NCI-H2196 treated with DMSO at 0.1 percent for 48 hours (cell line): ENCODE results near the gene PLIN4.

Experiments
- DNase-seq: peaks from one replicate; lab custom pipeline; 2025; ENCODE audit not compliant: unreplicated experiment; lab: John Stamatoyannopoulos, UW

PLIN4 gene

DNA sequence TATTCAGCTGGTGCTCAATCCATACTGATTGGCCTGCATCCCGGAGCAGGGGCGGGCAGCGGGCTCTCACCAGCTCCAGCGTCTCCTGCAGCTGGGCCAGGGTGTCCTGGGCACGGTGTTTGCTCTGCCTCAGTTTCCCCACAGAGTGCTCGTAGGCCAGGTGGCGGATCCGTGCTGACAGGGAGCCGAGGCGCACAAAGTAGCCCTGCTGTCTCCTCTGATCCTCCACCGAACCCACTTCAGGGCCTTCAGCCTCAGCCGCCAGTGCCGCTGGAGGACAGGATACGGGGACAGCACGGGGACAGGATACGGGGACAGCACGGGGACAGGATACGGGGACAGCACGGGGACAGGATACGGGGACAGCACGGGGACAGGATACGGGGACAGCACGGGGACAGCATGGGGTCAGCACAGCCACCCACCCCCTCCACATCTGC is 7.3 kb upstream of the PLIN4 start:
- DNase-seq: no peak

GRCh38 chr19:4524808-4525562 is 6.7 kb upstream of the PLIN4 start:
- DNase-seq: no peak

GRCh38 chr19:4523306-4524110 is 5.2 kb upstream of the PLIN4 start:
- DNase-seq: peak; percentile 25

DNA sequence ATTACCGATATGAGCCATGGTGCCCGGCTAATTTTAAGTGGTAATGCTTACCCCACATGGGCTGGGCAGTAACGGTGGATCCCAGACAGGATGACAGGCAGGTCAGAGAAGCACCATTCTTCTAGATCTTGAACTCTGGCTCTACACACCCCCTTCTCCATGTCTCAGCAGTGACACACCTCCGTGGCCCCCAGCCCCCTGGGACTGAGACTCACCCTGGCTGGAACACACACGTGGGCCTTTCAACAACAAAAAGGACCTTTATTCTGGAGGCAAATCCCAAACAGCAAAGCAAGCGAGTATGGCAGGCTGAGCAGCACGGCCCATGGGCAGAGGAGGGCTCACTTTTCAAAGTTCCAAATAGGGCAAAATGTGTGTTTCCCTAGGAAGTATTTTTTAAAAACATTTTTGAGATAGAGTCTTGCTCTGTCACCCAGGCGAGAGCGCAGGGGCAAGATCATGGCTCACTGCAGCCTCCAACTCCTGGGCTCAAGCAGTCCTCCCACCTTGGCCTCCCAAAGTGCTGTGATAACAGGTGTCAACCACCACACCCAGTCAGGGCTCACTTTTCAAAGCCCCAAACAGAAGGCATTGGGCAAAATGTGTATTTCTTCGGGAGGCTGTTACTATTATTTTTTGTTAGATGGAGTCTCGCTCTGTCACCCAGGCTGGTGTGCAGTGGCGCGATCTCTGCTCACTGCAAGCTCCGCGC is 4.2 kb upstream of the PLIN4 start:
- DNase-seq: no peak

DNA sequence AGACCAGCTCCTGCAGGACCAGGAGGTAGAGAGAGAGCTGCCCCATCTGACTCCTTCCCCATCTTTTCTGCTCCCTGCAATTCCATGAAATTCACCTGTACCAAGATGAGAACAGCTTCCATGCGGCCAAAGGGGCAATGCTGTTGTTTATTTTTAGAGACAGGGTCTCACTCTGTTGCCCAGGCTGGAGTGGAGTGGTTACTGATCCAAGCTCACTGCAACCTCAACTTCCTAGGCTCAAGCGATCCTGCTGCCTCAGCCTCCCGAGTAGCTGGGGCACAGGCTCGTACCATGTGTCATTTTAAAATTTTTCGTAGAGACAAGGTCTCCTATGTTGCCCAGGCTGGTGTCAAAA is 3.6 kb upstream of the PLIN4 start:
- no peak for DNase-seq

GRCh38 chr19:4521170-4521887 is 3.0 kb upstream of the PLIN4 start:
- DNase-seq: no peak

- DNase-seq: no peak
These were observed 1.4 kb upstream of the PLIN4 start for GRCh38 chr19:4519521-4520277.

DNA sequence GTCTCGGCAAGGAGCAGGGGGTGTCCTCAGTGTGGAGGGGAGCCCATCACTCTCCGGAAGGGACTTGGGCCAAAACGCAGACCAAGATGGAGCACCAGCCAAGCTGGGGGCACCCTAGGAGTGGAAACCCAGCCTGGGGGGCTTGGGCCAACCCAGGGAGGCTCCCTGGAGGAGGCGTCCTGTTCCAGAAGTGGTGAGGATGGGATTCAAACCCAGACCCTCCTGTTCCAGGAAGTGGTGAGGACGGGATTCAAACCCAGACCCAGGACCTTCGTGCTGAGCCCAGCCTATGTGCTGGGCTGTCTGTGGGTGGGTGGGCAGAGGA is 848 bp upstream of the PLIN4 start:
- DNase-seq: no peak

GRCh38 chr19:4517451-4518057 is 732 bp downstream of the PLIN4 start:
- no peak for DNase-seq

DNA sequence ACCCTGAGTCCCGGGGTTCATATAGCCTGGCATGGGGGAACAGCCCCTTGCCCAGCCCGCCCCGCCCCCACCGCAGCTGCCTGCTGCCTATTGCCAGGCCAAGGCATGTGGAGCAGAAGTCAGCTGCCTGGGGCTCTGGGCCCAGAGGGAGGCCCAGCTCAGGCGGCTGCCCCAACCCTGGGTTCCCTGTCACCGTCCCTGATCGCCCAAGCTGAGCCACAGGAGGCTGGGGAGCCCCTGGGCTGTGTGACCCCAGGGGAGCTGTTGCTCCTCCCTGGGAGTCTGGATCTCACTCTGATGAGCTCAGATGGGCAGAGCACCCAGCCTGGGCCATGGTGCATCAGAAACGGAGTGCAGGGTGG is 1.4 kb downstream of the PLIN4 start:
- DNase-seq: no peak

DNA sequence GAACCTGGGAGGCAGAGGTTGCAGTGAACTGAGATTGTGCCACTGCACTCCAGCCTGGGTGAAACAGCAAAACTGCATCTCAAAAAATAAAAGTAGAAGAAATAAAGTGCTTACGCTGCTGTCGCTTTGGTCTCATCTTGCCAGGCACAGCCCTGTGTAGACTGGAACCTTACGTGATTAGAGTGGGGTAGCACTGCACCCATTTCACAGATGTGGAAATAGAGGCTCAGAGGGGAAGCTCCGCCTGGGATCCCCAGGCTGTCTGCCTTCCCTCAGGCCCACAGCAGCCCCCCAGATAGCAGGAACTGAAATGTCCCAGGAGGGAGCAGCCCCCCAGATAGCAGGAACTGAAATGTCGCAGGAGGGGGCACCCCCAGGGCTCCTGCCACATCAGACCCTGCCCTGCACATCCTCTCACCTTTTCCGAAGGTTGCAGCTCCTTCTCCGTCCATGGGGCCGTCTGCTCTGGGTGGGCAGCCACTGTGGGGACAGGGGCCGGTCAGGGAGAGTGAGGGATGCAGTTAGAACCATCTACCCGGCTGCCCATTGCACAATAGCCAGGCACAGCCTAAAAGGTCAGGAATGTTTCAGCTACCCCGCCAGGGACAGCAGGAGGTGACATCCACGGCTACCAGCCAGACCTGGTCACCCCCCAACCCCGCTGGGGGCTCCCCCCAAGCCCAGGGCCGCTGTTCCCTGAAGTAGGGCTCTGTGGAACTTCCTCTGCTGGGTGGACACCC is 1.9 kb downstream of the PLIN4 start:
- DNase-seq: no peak

DNA sequence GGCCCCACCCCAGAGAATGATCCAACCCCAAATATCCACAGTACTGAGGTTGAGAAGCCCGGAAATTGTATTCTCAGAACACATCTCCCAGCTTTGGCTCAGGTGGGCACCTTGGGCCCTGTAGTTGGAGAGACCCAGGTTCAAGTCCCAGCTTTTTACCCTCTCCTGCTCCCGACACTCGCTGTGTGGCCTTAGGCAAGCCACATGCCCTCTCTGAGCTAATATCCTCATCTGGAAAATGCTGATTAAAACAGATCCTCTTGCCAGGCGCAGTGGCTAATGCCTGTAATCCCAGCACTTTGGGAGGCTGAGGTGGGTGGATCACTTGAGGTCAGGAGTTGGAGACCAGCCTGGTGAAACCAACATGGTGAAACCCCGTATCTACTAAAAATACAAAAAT is 2.6 kb downstream of the PLIN4 start:
- DNase-seq: no peak

GRCh38 chr19:4513248-4513647 is 5.0 kb downstream of the PLIN4 start:
- DNase-seq: no peak

- DNase-seq: no peak
These were observed 6.2 kb downstream of the PLIN4 start for GRCh38 chr19:4512070-4512469.

- no peak for DNase-seq
These were observed 6.8 kb downstream of the PLIN4 start for GRCh38 chr19:4511300-4512054.

- no peak for DNase-seq
These were observed 7.6 kb downstream of the PLIN4 start for GRCh38 chr19:4510435-4511255.

DNA sequence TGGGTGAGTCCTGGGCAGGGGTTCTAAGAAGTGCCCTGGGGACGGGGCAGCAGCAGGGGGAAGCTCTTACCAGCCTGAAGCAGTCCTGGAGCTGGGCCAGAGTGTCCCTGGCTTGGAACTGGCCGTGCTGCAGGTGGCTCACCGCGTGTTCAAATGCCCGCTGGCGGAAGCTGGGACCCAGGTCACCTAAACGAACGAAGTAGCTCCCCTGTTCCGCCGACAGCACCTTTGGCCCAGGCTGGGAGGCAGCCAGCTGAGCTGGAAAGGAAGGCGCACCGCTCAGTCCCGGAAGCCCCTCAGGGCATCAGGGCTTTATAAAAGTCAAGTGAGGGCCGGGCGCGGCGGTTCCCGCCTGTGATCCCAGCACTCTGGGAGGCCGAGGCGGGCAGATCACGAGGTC is 9.6 kb downstream of the PLIN4 start:
- no peak for DNase-seq

DNA sequence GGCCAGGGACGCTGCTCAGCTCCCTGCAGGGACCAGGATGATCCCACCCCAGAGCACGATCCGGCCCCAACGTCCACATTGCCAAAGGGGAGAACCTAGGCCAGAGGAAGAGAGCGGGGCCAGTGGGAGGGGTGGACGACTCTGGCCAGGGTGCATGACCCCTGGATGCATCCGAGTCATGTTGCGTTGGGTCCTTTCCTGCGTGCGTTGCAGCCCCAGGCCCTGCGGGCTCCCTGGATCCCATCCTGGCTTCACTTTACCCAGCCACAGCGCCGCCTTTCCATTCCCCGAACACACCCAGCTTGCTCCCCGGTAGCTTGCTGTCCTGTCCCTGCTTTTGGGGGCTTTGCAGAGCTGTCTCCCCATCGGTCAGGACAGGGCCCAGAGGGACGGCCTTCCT is 10.5 kb downstream of the PLIN4 start:
- DNase-seq: no peak
